Epithelial cell of esophagus (primary cell): ENCODE measurements around the gene SIDT1.

Source experiments
- DNase-seq: peaks from one replicate; pipeline ENCODE4 v3.0.0; 2010; ENCODE audit warnings: low read depth
- H3K4me3 ChIP-seq: 2 replicates; pipeline ENCODE4 v1.5.1; 2011; ENCODE audit warnings: mild to moderate bottlenecking, low read length, control low read depth
- TF ChIP-seq, protein P1 (sequence below): IDR thresholded peaks from 2 replicates; pipeline ENCODE4 v1.5.1; 2011; ENCODE audit warnings: low read depth, mild to moderate bottlenecking, low read length, control low read depth, inconsistent platforms; ENCODE audit not compliant: insufficient read depth; ENCODE audit errors: missing control alignments

The SIDT1 gene

DNA sequence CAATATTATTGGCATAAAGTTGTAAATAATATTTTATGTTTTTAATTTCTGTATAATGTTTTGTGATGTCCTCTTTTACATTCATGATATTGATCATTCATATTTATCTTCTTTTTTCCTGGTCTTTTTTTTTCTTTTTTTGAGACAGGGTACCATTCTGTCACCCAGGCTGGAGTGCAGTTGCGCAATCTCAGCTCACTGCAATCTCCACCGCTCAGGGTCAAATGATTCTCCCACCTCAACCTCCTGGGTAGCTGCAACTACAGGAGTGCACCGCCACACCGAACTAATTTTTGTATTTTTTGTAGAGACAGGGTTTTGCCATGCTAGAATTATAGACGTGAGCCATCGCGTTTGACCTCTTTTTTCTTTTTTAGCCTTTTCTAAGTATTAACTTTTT is 111.2 kb downstream of the SIDT1 start:
- TF ChIP-seq, protein P1, sequence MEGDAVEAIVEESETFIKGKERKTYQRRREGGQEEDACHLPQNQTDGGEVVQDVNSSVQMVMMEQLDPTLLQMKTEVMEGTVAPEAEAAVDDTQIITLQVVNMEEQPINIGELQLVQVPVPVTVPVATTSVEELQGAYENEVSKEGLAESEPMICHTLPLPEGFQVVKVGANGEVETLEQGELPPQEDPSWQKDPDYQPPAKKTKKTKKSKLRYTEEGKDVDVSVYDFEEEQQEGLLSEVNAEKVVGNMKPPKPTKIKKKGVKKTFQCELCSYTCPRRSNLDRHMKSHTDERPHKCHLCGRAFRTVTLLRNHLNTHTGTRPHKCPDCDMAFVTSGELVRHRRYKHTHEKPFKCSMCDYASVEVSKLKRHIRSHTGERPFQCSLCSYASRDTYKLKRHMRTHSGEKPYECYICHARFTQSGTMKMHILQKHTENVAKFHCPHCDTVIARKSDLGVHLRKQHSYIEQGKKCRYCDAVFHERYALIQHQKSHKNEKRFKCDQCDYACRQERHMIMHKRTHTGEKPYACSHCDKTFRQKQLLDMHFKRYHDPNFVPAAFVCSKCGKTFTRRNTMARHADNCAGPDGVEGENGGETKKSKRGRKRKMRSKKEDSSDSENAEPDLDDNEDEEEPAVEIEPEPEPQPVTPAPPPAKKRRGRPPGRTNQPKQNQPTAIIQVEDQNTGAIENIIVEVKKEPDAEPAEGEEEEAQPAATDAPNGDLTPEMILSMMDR: no peak
- no peak for DNase-seq
- no peak overlapping the region for H3K4me3 ChIP-seq

DNA sequence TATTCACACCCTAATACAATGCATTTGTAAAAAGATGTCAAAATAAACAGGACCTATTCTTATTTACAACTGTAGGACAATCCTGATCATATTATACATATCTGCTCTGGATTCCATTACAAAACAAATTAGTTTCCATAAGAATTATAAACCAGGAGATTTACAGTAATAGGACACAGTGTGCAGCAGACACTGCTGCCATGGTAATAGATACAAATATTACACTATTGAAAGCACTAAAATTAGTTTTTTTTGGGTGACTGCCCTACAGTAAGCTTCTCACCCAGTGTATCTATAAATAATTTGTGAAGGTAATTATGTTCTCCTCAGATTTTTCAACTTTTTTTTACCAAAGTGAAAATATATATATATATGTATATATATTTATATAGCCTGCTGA is 116.2 kb downstream of the SIDT1 start:
- no peak overlapping the region for H3K4me3 ChIP-seq
- no peak for DNase-seq
- TF ChIP-seq, protein P1: no peak

DNA sequence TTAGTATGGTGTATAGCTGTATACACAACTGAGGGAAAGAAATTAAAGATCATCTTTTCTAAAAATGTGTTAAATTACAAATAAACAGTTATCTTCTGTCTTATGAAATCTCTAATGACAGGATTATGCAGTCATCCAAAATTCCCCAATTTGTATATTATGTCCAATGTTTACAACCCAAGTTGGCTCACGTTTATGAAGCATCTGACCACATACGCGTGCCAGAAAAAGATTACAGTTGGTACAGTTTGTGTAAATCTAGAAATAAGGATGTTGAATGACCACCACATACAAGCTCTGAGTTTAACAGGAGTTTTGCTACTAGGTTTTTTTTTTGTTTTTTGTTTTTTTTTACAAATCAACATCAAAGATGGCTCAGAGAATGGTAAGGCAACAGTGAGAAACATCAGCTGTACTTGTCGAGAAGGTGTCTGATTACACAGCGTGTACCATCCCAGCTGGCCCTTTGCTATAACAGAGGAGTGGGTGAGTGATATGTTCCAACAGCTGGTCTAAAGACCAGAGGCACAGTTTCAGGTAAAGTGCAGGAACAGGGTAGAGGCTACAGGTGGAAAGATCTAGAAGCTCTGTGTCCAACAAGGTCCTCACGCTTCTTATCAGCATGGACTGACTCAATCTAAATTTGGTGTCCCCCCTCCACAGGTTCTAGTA is 117.0 kb downstream of the SIDT1 start:
- H3K4me3 ChIP-seq: no peak overlapping the region
- no peak for DNase-seq
- TF ChIP-seq, protein P1: no peak

DNA sequence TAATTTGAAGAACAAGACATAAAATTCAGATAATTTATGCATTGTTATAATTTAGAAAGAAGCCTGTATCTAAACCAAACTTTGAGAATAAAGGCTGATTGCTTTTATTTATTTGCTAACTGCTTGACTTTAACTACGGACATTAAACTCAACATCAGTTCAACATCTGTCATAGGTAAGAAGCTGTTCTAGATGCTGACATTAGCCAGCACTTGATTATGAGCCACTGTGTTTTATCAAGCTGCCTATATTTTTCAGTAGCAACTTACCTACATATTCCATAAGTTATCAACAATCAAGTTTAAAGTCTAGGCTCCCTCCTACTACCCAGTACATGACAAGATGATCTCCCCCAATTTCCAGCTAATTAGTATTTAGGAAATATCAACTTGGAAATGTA is 122.0 kb downstream of the SIDT1 start:
- no peak for DNase-seq
- H3K4me3 ChIP-seq: no peak overlapping the region
- TF ChIP-seq, protein P1: no peak

DNA sequence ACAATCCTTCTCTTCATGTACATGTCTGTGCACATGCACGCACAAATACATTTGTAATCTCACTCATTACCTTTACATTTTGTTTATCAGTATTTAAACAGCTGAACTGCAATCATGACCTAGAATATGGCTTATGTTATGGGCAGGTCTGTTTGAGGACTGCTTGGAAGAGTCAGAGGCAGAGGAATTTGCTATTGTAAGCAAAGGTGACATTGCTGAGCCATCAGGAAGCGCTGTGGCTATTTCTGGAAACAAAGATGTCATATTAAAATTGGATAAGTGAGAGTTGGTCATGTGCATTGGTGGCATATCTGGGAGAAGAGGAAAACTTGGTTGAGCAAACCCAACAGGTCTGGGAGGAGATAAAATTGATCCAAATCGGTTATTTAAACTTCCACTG is 122.5 kb downstream of the SIDT1 start:
- TF ChIP-seq, protein P1: no peak
- H3K4me3 ChIP-seq: no peak overlapping the region
- no peak for DNase-seq

DNA sequence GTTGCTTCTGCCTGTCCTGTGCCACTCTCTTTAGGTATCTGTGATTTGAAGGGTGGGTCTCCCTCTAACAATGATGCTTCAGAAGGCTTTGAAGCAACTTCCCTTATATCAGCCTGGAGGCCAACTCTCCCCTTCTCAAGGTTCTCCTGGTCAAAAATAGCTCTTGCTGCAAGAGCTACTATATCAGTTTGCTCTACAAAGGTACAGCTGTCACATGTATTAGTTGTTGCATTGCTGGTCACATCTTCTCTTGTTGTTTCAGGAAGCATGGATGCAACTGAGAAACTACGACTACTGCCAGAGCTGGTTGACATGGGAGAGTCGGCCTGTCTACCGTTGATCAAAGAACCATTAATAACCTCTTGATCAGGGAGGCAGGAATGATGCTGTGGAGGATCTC is 125.8 kb downstream of the SIDT1 start:
- TF ChIP-seq, protein P1: no peak
- DNase-seq: no peak
- no peak overlapping the region for H3K4me3 ChIP-seq

DNA sequence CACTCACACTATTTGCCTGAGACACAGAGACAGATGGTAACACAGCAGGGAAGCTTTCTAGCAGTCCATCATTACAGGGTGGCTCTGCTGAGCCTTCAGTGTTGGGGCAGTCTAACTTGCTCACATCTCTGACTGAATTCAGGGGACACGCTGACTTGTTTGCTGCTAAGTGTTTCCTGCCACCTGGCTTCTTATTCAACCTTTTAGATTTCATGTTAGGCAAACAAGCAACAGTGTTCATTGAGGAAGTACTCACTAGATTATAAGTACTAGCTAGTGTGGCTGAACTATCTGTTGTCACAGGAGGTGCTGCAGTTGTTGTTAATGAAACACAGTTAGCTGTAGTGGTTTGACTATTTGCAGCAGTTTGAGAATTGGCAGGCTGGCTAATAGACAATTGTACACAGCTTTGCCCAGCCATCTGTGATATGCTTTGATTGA is 126.8 kb downstream of the SIDT1 start:
- no peak for DNase-seq
- no peak overlapping the region for H3K4me3 ChIP-seq
- TF ChIP-seq, protein P1: no peak
